Renal cortical epithelial cell (primary cell): Measurements from ENCODE around the gene FKRP. TPM values are rescaled to one million over a fixed set of nuclear protein-coding genes. Genes with fewer than 3 reads are reported as not detected.
"Not testable (repeated sequence)": the region's sequence is repeated elsewhere in the genome, so short reads cannot be mapped to it uniquely, and the experiment has no call there.

Source experiments
- DNase-seq: peaks from one replicate; pipeline ENCODE4 v3.0.0-alpha.2; 2011; ENCODE audit warnings: low read depth
- total RNA-seq: library from RNA; depleted of rRNA; stranded (reverse); fragments of >200 nt; gene quantifications from 2 replicates; pipeline ENCODE4 v1.2.3, GENCODE V29; 2014

Gene FKRP, protein sequence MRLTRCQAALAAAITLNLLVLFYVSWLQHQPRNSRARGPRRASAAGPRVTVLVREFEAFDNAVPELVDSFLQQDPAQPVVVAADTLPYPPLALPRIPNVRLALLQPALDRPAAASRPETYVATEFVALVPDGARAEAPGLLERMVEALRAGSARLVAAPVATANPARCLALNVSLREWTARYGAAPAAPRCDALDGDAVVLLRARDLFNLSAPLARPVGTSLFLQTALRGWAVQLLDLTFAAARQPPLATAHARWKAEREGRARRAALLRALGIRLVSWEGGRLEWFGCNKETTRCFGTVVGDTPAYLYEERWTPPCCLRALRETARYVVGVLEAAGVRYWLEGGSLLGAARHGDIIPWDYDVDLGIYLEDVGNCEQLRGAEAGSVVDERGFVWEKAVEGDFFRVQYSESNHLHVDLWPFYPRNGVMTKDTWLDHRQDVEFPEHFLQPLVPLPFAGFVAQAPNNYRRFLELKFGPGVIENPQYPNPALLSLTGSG
- total RNA-seq = 19.4 and 22.4 TPM in 2 replicates

DNA sequence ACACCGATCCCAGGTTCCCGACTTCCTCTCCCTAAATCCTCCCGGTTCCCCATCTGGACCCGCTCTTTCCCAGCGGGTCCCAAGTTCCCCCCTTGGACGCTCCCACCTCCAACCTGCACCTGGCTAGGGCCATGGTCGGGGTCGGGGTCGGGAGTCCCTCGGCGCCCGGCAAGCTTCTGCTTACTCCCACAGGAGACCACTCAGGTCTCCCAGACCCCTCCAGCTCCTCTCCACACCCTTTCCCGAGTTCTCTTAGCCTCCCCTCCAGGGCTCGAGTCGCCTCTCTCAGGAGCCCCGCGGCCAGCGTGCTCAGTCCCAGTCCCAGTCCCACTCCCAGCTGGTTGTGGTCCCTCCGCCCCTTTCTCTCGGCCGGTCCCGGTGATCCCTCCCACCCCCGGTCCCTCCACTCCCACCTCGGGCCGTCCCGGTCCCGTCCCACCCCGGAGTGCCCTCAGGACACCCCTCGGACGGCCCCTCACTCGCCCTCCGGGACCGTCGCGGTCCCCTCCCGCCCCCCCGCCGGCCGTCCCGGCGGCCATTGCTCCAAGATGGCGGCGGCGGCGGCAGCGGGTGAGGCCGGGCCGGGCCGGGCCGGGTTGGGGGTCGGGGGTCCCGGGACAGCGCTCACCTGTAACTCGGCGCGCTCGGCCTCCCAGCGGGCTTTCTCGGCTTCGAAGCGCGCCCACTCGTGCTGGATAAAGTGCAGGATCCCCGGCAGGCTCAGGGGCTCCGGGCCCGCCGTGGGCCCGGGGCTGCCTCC lies at the start of gene FKRP:
TSS of gene FKRP (plus strand) at position 537 of the 760 bp plus-strand sequence. CDS start 9,394 bp downstream, outside the sequence.
- no peak for DNase-seq

DNA sequence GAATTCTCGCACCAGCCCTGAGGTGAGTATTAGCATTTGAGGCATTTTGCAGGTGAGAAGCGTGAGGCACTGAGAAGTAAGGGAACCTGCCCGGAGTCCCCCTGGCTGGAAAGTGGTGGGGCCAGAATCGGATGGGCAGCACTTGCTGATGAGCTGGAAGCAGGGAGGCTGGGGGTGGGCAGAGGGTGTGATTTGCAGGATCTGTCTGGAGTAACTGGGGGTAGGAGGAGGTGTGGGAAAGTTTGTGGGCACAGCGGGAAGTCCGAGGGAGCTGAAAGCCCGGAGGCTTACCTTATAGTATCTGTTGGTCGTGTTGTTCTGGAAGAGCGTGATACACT lies 49.0 kb upstream of the FKRP start:
- no peak for DNase-seq

DNA sequence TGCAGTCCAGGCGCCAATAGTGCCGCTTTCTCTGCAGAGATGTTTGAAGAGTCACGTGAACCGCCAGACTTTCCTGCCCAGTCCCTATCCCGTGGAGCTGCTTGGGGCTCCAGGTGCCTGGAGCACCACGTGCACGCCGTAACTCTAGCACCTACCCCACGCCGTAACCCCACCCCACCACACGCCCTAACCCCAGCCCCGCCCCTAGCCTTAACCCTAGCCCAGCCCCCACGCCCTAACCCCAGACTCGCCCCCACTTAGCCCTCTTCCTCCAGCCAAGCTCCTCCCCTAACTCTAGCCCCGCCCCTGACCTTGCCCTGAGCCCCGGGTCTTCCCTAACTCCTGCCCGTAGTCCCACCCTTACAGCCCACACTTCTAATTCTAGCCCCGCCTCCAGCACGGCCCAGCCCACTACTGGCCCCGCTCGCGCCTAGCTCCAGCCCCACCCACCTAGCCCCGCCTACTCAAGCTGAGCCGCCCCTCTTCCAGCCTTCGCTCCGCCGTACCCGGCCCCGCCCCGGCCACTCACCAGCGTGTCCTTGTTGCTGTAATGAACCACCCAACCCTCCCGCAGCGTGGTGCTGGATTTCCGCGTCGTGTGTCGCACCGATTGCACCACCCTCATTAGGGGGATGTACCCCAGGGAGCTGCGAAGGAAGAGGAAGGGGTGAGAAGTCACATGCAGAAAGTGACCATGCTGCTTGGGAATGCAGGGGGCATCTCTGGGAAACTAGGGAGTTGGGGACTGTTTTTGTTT lies 48.5 kb upstream of the FKRP start:
- peak; percentile 57 for DNase-seq

DNA sequence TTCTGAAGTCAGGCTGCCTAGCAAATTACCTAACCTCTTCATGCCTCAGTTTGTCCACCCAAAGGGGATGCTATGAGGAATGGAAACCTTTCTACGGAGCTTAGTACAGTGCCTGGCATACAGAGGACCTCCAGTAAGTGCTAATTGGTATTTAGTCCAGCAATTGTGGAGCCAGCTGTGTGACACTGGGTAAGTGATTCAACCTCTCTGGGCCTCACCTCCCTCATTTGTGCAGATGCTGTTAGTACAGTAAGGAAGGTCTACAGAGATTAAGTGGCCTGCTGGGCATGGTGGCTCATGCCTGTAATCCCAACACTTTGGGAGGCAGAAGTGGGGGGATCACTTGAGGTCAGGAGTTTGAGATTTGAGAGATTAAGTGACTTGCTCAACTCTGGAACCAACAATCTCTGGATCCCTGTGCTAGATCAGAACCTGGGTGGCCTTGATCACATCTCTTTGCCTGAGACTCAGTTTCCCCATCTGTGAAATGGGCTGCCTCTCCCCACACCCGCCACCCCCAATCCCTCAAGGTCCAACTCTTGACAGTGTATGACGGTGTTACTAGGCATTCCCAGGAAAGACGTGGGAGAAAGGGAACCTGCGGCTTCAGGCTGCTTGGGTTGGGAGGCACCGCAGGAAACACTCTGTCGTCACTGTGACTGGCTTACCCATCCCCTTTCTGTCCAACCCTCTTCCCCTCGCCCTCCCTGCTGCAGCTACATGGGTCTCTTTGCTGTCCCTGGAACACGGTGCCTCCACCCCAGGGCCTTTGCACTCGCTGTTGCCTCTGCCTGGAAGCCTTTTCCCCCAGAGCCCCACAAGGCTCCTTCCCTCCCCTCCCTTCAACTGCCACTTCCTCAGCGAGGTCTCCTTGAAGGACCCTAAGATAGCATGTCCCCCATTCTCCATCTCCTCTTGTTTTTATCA lies 47.2 kb upstream of the FKRP start:
- DNase-seq = no peak

DNA sequence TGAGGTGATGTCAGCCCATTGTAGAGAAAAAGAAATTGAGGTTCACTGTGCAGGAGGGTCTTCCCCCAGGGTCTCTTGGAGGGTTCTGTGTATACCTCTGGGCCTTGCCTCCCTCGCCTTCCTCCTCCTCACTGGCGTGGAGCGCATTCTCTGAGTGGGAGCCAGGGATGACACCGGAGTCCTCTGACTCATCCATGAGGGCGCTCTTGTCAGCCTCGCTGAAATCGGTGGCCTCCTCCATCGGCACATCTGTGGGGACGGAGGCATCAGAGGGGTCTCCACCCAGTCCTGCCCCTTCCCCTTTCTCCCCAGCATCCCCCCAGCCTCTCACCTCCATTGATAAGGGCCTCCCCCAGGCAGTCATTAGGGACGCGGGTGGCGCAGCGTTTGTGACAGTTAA lies 45.2 kb upstream of the FKRP start:
- DNase-seq = no peak

DNA sequence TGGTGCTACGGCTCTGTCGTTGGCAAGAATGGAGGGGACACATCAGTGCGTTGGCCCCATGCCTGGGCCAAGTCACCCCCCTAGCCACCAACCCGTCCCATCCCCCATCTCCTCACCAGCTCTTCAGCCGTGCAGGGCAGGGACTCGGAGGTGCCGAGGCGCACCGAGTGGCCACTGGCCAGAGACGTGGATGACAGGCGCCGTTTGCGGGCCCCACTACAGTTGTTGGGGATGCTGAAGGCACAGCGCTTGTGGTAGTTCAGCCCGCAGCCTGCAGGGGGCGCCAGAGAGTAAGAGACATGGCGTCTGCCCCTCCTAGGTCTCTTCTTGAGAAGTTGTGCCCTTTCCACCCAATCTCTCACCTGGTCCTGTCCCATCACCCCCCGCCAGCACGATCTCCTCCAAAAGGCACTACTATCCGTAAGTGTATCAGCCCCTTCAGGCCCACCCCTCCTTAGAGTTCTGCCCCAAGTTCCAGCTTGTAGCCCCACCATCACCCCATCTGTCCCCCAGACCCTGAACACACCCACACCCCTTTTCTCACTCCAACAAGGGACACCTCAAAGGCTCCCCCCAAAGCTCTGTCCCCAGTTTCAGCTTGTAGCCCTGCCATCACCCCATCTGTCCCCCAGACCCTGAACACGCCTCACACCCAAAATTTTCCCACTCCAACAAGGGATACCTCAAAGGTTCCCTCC lies 41.3 kb upstream of the FKRP start:
- DNase-seq = no peak

DNA sequence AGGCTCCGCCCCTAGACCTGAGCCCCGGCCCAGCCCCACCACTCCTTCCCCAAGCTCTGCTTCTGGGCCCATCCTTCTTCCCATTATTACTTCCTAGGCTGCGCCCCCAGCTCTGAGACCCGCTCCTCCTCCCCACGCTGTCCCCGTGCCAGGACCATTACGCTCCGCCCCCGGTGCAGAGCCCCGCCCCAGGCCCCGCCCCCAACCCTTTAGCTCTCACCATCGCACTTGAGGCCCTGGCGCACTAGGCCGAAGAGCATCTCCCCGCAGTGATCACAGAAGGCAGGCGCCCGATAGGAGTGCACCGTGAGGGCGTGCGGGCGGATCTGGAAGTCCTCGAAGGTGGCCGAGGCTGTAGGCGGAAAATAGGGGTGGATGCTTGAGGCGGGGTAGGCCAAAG lies 35.2 kb upstream of the FKRP start:
- no peak for DNase-seq

DNA sequence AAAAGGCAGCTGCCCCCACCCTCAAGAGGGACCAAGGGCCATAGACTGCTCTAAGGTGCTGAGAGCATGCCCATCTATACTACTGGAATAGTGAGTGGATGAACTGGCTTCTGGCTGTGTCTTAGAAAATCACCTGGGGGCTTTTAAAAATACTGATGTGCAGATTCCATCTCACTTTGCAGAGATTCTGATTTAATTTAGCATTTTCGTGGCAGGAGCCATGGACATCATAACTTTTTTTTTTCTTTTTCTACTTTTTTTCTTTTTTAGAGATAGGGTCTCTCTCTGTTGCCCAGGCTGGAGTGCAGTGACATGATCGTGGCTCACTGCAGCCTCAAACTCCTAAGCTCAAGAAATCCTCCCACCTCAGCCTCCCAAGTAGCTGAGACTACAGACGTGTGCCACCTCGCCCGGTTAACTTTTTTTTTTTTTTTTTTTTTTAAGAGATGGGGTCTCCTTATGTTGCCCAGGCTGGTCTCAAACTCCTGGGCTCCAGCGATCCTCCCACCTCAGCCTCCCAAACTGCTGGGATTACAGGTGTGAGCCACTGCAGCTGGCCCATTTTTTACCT lies 33.0 kb upstream of the FKRP start:
- DNase-seq = not testable (repeated sequence)

DNA sequence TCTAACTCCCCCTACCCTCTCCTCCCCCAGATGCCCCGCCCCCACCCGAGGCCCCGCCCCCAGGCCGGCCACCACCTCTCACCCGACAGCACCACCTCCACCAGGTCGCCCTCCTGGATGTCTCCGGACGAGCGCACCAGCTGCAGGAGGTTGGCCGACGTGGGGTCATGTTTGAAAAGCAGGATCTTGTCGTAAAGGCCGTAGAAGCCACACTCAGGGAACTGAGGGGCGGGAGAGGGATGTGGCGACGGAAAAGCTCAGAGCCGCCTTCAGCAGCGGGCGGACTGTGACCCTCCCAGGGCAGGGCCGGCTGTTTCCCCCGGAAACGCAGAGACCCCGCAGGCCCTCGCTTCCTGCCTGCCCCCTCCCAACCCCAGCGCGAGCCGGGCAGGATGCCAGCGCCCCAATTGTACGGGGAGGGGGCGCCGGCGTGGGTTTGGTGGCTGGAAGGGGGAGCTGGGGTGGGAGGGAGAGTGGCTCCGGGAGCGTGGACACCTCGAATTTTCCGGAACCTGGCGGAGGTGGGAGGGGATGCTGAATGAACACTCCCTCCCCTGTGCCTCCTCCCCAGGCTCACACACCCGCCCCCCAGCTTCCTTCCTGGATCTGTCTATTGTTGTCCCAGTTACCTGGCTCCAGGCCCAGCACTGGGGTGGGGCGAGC lies 31.9 kb upstream of the FKRP start:
- peak; percentile 76 for DNase-seq

DNA sequence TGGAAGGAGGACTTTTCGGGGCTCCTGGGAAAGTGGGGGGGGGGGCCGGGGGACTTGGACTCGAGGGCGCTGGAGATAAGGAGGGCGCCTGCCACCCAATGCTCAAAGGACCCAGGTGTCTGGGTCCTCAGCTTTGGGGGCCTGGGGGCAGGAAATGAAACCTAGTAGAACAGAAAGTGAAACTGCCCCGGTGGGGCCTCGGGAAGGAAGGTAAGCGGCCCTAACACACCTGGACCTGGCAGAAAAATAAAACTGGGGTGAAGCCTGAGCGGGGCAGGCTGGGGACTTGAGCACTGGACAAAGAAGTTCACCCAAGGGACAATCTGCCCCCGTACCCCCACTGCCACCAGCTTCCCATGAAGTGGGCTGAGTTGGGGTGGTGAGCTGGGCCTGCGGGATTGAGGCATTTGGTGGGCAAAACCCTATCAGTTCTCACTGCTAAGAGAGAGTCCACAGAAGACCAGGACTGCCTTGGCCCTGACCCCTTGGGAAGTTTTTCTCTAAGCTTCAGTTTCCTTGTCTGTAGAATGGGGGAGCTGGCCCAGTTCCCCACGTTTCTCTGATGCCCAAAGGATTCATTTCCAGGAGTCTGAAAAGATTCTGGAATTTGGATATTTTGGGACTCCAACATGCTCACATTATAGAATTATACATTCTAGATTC lies 31.3 kb upstream of the FKRP start:
- DNase-seq = no peak

DNA sequence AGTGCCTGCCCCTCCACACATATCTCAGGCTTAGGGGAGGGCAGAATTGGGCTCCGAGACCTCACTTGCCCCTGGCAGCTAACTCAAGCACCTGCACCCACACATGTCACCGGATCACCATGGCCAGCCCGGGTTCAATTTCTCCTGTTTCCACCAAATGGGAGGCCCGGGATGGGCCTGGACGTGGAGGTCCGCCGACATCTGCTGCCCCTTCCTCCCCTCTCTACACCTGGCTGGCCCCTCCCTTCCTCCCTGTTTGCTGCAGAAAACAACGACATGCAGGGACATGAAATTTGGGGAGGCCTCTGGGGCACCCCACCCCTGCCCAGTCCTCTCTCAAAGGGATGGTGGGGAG lies 30.3 kb upstream of the FKRP start:
- no peak for DNase-seq

DNA sequence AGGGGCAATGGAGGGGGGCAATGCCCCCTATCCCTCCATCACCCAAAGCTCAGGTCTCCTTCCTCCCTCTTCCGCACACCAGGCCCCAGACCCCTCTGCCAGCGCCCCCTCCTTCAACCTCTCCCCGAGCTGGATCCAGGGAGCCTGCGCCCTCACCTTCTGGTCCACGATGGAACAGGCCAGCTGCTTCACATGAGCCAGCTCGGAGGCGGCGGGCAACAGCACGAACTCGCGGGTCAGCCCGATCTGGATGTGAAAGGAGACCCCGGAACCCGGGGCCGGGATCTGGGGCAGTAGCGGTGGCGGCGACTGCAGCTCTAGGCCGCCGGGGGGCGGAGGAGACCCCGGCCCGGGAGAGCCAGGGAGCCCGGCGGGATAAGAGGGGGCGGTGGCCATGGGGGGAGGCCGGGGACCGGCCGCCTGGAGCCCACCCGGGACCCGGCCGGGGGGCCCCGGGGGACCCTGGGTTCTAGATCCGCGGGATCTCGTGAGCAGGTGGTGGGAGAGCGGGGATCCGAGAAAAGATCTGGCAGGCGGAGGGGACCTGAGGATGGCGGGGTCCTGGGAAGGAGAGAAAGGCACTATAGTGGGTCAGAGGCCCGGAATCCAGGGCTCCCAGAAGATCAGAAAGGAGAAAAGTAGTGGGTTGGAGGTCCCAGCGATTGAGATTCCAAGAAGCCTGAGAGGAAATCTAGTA lies 29.7 kb upstream of the FKRP start:
- no peak for DNase-seq

DNA sequence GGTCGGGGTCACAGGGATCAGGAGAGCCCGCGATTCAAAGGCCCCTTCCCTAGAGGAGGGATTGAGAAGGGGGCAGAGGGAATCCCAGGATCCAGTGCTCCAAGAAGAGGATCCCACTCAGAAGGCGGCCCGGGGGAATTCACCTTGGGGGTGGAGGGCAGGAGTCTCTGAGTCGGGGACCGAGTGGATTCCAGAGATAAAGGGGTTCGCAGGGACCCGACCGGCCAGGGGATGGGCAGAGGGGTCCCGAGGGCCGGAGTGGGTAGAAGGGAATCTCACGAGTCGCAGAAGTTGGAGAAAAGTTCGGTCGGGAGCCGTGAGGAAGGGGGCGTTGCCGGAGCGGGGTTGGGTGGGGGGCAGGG lies 29.2 kb upstream of the FKRP start:
- DNase-seq = no peak

DNA sequence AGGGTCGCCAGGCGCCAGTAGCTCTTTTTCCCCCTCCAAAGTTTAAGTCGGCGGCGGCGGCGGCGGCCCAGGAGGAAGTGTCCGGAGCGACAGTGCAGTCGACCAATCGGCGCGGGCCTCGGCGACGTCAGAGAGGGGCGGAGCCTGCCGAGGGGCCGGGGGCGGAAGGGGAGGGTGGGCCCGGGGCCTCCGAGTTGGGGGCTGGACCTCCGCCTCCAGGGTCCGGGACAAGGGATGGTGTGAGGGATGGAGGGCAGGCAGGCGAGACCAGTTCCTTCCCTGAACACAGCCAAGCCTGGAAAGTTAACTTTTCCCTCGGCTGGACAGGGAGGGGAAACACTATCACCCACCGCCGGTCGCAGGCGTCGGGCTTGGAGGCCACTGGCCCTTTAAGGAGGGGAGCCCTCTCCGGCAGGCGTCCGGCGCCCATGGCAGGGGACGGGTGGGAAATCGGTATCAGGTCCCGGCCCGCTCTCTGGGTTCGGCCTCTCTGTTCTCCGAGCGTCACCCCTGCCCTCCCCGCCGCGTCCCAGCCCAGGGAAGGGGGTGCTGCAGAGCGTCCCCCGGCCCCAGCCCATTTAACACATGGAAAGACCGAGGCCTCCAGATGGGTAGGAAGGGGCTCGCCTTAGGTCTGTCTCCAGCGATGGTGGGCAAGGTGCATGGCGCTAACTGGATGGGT lies 28.7 kb upstream of the FKRP start, which contains the start of gene PRKD2:
TSS of gene PRKD2 (minus strand) at position 81 of the 682 bp plus-strand sequence. CDS start 744 bp downstream, outside the sequence.
- peak; percentile 29 for DNase-seq

DNA sequence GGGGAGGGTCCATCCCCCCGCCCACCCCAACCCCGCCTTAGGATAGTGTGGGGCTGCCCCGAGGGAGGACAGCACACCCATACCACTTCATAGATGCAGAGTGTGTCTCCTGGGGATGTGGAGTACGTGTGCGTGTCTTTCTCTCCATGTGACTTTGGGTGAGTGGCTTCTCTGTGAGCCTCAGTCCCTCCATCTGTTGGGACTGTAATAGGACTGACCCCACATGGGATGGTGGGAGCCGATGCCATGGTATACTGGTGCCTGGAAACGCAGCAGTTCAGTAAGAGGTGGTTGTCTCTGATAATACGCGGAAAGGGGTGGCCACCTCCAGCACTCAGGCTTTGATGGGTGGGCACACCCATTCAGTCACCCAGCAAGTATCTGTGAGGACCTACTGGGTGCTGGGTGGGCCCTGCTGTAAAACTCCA lies 28.1 kb upstream of the FKRP start:
- no peak for DNase-seq

DNA sequence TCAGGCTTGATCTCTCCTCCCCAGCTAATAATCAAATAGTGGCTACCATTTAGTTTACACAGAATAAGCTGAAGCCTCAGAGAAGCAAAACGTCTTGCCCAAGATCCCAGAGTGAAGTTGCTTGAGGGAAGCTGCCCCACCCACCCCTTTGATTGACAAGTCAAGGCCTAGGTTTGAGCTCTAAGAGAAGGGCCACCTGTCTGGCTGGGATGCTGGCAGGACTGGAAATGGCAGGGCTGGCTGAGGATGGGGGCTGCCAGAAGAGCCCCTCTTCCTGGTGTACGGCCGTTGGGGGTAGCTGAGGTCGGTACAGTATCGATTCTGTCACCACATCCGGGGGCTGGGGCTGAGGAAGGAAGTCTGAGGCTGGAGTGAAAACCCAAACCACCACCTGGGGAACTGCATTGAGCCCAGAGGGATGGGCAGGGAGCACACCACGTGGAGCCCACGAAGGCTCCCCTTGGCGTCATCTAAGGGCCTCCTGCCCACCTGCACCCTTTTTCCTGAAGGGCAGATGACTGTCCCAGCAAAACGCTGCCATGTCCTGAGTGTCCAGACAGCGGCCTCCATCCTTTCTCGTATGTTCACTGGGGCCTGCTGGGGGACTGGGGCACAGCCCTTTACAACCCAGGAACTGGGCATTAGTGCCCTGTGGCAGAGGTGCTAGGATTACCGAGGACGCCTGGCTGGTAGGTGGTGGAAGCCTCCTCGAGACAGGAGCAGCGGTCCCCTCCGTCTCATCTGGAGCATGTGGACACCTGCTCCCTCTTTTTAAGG lies 27.5 kb upstream of the FKRP start:
- peak; percentile 26 for DNase-seq
